NCI-H82 (cell line): ENCODE results near the gene TBCB.
A peak's percentile ranks its signal among the peaks of the same experiment; 100 is the strongest.
"Not testable (repeated sequence)": the region's sequence is repeated elsewhere in the genome, so short reads cannot be mapped to it uniquely, and the experiment has no call there.

ENCODE experiments used
- DNase-seq: peaks from one replicate; lab custom pipeline; 2025; lab: John Stamatoyannopoulos, UW

TBCB gene

DNA sequence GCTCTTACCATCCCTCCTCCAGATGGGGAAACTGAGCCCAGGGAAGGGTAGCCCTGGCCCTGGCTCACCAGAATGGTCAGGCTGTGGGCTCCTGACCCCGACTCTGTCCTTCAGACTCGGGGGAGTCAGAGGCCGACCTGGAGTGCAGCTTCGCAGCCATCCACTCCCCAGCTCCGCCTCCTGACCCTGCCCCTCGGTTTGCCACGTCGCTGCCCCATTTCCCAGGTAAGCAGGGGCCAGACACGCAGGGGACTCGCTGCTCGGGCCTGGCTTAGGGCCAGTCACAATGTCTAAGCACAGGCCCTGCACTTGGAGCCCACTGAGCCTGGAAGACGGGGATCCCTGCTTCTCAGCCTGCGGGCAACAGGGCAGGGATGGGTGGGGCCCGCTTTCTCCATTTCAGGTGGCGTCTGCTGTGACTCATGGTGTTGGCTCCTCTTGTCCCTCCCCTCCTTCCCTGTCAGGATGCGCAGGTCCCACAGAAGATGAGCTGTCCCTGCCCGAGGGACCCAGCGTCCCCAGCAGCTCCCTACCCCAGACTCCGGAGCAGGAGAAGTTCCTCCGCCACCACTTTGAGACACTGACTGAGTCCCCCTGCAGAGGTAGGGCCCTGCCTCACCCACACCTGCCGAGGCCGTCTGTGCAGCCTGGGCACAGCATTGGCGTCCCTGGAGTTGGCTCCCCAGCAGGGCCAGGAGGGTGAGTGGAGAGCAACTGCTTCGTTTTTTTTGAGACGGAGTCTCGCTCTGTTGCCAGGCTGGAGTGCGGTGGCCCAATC lies 13.5 kb upstream of the TBCB start:
- no peak for DNase-seq

DNA sequence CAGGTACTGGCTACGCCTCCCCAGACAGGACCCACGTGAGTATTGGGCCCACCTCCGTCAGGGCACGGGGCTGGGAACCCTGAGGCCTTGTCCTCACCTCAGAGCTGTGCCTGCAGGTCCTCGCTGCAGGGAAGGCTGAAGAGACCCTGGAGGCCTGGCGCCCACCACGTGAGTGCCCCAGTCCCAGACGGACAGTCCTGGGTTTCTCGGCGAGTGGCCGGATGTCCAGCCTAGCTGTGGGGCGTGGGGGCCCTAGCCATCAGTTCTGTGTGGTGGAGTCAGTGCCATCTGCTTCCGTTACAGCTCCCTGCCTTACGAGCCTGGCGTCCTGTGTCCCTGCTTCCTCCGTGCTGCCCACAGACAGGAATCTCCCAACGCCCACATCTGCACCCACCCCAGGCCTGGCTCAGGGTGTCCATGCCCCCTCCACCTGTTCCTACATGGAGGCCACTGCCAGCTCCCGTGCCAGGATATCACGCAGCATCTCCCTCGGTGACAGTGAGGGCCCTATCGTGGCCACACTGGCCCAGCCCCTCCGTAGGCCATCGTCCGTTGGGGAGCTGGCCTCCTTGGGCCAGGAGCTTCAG lies 12.1 kb upstream of the TBCB start:
- no peak for DNase-seq

- no peak for DNase-seq
These were observed 11.3 kb upstream of the TBCB start for GRCh38 chr19:36103842-36104552.

DNA sequence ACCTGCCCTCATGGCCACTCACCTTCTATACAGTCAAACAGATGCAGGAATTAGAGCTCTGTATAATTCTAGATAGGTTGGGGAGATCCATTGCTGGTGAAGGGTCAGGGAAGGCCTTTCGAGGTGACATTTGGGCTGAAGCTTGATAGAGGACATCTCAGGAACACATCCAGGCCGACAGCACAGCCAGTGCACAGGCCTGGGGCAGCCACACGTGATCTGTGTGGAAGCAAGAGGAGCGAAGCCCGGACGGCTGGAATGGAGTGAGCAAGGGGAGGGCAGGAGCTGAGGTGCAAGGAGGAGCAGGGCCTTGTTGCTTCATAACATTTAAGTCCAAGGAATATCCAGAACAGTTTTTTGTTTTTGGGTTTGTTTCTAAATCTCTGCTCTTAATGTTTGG lies 8.8 kb upstream of the TBCB start:
- no peak for DNase-seq

GRCh38 chr19:36106991-36107390 lies 8.3 kb upstream of the TBCB start:
- DNase-seq: no peak

- DNase-seq: no peak
These were observed 6.6 kb upstream of the TBCB start for GRCh38 chr19:36108684-36109083.

GRCh38 chr19:36110487-36111199 lies 4.6 kb upstream of the TBCB start, which contains the start of gene OVOL3:
OVOL3 (plus strand) TSS chr19:36111143; CDS start chr19:36111203, 60 bp downstream.
- no peak for DNase-seq

- DNase-seq: peak; percentile 22
These were observed 4.1 kb upstream of the TBCB start for GRCh38 chr19:36111200-36111539.

DNA sequence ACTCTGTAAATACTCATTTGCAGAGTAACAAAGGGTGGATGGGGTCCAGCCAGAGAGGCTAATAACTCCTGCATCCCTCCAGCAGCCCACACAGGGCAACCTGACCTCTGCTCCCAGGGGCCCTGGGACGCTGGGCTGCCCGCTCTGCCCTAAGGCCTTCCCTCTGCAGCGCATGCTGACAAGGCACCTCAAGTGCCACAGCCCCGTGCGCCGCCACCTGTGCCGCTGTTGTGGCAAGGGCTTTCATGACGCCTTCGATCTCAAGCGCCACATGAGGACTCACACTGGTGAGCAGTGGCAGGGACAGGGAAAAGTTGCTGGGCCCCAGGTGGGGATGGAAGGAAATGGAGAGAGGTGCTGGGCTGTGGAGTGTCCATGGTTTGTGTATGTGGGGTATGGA lies 2.6 kb upstream of the TBCB start:
- no peak for DNase-seq

- no peak for DNase-seq
These were observed 1.8 kb upstream of the TBCB start for GRCh38 chr19:36113425-36113824.

- peak; percentile 73 for DNase-seq
These were observed 1.2 kb upstream of the TBCB start for GRCh38 chr19:36113894-36114720.

GRCh38 chr19:36114721-36115452 lies 381 bp upstream of the TBCB start, which contains the start of gene POLR2I:
POLR2I (minus strand) TSS chr19:36114875; CDS start chr19:36114856, 19 bp downstream.
- DNase-seq: peak; percentile 100

DNA sequence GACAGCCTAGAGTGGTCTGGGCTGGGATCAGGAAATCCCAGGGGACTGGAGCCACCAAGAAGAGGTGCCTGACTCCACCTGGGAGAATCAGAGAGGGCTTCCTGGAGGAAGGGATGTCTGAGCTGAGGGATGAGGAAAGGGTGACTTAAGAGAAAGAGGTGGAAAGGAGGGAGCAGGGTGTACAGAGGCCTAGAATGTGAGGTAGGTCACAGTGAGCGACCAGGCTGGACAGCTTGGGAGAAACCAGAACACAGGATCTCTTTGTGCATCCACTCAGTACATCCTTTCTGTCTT lies 1.0 kb downstream of the TBCB start:
- DNase-seq: no peak

DNA sequence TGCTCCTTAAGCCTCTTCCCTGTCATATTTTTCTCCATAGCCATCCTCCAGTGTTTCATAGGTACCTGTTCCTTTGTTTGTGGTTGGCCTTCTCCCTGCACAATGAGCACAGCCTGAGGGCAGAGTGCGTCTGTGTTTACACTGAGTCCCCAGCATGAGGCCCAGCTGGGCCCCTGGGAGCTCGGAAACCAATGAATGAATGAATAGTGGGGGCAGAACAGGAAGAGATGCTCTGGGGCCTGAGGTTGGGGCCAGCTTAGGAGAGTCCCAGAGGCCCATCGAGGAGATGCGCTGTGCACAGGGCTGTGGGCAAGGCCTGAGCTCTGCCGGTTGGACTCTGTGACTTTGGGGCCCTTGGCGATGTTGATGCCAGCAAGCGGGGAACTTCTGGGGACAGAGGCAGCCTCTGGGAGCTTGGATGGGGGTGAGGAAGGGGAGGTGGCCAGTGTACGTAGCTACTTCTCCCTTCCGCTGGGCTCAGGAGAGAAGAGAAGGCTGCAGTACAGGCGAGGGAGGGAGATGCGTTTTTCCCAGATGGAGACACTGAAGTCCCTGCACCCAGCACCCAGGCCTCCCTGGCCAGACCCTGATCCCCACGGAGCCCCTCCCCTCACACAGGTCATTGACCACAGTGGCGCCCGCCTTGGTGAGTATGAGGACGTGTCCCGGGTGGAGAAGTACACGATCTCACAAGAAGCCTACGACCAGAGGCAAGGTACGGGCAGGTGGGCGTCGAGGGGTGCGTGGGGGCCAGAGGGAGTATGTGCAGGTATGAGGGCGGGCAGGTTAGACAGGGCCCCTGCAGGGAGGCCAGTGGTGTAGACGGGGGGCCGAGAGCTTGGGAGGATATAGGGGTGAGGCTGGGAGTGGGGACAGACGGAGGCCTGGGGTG lies 5.1 kb downstream of the TBCB start:
- DNase-seq: no peak

DNA sequence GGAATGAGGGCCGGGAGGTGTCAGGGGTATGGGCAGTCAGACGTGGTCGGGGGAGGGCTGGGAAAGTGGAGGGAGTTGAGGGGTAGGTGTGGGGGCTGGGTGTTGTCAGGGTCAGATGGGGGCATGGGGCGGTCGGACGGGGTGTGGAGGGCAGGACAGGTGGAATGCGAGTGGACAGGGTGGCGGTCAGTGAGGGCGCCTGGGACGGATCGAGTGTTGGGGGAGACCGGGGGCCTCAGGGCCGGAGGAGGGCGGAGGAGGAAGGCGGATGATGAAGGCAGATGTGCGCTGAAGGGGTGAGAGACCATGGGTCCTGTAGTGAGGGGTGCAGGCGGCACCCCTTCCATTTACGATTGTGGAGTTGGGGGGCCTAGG lies 5.7 kb downstream of the TBCB start:
- DNase-seq: no peak

DNA sequence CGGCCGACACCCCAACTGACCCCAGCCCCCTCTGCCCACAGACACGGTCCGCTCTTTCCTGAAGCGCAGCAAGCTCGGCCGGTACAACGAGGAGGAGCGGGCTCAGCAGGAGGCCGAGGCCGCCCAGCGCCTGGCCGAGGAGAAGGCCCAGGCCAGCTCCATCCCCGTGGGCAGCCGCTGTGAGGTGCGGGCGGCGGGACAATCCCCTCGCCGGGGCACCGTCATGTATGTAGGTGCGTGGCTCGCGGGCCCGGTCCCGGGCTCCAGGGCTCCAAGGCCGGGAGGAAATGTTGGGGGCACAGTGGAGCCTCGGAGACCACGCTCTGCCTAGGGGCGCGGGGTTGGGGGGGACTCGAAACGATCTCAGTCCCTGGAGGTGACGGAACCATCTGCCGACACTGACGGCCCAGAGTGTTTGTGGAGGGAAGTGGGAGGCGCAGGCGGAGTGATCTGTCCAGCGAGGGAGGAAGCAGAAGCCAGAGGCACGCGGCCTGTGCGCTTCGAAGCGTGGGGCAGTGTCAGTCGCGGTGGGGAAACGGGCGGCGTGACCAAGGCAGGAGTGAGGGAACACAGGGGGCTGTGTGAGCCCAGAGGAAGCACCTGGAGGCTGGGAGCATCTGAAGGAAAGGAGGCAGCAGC lies 6.3 kb downstream of the TBCB start:
- DNase-seq: no peak

DNA sequence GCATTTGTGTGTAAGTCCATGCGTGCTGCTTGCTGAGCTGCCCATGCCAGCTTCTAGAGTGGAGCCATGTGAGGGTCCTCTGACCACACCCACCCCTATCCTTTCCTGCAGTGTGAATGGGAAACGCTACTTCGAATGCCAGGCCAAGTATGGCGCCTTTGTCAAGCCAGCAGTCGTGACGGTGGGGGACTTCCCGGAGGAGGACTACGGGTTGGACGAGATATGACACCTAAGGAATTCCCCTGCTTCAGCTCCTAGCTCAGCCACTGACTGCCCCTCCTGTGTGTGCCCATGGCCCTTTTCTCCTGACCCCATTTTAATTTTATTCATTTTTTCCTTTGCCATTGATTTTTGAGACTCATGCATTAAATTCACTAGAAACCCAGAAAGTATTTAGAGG lies 10.3 kb downstream of the TBCB start:
- DNase-seq: no peak

DNA sequence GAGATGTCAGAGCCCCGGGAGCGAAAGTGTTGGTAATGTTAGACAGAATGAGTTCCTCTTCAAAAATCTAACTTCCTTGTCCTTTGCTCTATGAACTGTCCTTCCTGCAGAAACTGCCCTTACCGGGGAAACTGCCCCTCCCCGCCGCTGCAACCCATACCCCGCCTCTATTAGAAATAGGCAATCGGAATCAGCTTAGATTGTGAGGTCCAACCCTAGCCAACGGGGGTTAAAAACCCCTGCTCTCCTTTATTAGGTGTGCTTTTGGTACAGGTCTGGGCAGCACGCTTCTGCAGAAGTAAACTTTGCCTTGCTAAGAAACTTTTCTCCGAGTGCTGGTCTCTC lies 13.1 kb downstream of the TBCB start:
- DNase-seq: peak; percentile 73

DNA sequence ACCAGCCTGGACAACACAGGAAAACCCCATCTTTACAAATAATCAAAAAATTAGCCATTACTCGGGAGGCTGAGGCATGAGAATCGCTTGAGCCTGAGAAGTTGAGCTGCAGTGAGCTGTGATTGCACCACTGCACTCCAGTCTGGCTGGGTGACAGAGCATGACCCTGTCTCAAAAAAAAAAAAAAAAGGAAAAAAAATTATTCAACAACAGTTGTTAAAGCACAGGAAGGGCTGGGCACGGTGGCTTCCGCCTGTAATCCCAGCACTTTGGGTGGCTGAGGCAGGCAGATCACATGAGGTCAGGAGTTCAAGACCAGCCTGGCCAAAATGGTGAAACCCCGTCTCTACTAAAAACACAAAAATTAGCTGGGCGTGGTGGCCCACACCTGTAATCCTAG lies 16.0 kb downstream of the TBCB start:
- not testable (repeated sequence) for DNase-seq

- not testable (repeated sequence) for DNase-seq
These were observed 19.6 kb downstream of the TBCB start for GRCh38 chr19:36134867-36135266.
